GM21737 (cell line): ENCODE measurements around the gene NFASC.

ENCODE experiments used
- ATAC-seq: cut with Tn5 transposase; IDR thresholded peaks from one replicate; pipeline ENCODE4 v1.9.1; 2021; ENCODE audit warnings: mild to moderate bottlenecking, moderate library complexity; ENCODE audit not compliant: unreplicated experiment

Gene NFASC

DNA sequence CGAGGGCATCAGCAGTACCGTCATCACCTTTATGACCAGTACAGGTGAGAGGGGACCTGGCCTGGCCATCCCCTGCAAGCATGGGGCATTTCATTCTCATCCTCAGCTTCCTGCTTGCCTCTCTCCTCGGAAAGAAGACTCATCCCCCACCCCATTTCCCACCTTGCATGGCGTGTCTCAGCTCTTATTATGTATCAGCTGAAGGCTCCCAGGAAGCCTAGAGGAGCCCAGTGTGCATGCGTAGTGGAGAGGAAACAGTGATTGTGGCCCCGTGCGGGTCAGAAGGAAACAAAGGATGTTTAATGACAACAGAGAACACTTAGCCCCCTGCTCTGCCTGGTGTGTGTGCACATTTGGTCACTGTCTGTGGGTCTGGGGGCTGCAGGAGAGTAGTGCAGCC, 132.0 kb downstream of the NFASC start:
- no peak for ATAC-seq

DNA sequence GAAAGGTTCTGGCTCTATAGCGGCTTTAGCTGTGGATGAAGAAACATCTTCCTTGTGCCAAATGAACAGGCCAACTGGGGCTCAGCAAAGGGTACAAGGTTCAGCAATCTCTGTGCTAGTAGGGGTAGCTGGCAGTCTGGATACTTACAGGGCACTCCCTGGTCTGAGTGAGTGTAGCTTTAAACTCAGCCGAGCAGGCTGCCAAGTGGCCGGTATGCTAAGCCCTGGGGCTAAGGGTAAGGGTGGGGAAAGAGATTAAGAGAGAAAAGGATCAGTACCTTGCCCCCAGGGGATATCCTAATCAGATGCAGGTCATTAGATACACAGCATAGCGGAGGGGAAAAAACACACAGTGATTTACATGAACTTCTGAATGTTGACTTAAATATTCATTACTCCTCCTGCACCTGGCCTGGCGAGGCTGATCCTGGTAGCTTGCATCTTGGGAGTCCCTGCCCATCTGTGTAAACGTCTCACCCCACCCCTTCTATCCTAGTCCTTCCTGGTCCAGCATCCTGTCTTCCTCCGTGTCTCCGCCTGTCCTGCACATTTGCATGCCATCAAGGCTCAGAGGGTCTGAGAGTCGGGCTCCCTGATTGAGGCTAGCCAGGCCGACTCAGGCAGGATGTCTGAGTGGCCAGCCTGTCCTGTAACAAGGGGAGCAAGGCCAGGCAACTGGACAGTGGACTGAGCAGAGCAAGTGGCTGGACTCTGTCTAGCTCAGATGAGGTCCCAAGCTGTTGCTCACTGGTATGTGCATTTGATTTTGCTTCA, 132.9 kb downstream of the NFASC start:
- ATAC-seq, result no peak

GRCh38 chr1:205004351-205004750, 133.7 kb downstream of the NFASC start:
- ATAC-seq, result no peak

DNA sequence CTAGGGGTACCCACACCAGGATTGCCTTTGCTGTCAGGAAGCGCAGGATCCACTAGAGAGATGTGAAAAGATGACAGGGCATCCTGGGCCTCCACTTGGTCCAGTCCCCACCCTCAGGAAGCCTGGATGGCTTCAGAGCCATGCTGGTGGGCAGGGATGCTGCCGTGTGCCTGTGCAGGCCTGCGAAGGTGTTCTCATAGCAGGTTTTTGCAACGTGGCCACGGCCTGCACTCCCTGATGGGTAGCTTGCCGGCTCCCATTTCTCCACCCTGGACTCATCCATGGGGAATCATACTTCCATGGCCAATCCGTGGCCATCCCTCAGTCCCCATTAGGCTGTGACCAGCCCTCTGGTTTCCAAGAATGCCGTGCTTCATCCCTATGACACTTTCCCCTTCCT, 138.2 kb downstream of the NFASC start:
- ATAC-seq, result no peak

DNA sequence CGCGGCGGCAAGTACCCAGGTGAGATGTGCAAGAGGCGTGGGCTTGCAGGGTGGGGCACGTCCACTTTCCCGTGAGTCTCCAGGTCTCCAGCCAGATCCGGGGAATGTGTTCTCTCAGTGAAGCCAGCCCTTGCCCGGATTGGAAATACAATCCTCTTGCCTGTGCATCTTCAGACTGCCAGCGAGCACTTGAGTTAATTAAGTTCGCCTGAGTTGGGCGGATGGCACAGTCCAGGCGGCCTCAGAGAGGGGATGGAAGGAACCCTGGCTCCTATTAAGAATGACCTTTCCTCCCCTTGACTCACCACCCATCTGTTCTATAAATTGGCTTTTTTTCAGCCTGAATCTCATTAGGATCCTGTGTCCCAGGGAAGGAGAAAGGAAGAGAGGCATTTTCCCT, 139.0 kb downstream of the NFASC start:
- ATAC-seq, result no peak

GRCh38 chr1:205012391-205013140, 141.9 kb downstream of the NFASC start:
- ATAC-seq, result no peak

- no peak for ATAC-seq
Observed at GRCh38 chr1:205013683-205014367, 143.2 kb downstream of the NFASC start.

DNA sequence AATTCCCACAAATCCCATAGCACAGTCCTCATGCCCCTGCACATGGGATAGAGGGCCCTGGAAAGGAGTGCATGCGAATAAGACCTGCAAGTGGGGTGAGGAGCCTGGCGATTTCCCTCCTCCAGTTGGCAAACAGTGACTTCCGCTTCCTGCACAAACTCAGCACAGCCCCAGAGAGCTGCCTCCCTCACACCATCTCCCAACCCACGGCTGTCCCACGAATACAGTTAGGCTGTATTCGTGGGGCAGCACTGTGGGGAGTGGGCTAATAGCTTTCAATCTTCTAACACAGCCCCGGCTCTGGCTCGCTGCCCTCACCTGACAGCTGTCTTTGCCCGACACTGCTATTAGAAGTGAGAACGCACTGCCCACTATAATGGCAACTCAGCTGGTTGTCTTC, 144.1 kb downstream of the NFASC start:
- ATAC-seq, result no peak

DNA sequence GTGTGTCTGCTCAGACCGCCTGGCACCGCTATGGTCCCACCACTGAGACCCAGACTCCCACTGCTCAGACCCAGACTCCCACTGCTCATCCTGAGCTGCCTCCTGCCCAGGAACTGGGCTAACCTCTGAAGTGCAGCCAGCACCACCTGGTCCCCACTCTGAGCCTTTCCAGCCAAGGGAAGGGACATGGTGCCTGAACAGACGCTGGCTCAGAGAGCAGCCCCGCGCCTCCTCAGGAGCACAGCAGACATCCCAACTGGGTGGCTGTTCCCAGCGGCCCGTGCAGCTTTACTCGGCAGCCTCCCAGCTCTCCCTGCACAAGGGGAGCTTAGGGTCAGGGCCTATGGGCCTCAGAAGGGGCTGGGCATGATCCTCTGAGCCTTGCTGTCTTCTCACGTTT, 144.6 kb downstream of the NFASC start:
- ATAC-seq, result no peak

GRCh38 chr1:205016075-205016474, 145.4 kb downstream of the NFASC start:
- no peak for ATAC-seq

DNA sequence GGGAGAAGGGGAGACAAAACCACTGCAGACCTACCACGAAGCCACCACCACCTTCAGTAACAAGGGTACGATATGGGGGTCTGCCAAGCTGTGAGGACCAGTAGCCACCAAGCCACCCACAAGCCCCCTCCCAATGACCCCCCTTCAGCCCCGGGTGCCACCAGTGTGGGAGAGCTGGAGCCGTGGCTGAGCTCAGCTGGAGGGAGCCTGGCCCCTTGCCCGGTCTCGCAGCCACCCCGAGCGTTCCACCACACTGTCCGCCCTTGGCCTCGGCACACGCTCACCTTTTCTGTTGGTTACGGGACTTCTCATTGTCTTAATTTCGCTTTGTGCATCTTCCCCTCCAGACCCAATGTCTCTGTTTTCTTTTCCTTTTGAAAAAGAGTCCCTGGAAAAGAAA, 145.9 kb downstream of the NFASC start:
- ATAC-seq, result no peak

DNA sequence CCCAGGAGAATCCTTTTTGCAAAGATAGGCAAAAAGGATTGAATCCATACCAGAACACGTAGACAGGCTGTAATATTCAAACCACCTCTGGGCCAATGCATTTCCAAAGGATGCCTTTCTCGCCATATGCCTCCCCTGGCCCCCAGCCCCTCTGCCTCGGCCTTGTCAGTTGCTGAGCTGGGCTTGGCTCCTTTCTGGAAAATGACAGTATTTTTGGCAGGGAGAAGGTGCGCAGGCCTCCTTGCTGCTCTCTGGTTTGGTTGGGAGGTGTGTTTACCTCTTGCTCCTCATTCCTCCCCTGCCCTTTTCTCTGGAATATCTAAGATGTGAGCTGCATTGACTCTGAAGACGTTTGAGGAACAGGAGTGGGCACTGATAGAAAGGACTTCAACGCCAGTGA, 146.3 kb downstream of the NFASC start:
- ATAC-seq, result no peak

- ATAC-seq, result no peak
Observed at GRCh38 chr1:205017766-205018165, 147.1 kb downstream of the NFASC start.

DNA sequence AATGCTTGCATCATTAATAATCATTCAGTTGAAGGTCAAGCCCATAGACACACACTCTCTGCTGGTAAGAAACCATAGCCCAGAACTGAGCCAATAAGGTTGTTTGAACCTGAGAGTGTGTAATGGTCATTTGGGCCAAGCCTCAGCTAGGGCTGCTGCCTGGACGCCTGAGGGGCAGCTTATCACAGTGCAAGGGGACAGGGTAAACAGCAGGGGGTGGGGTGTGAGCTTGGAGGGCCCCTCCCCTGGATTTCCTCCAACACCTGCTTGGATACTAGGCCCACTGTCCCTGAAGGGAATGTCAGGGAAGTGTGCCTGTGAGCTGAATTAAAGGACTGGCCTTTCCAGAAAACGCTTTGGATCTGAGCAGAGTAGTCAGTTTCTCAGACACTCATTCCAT, 147.7 kb downstream of the NFASC start:
- ATAC-seq, result no peak

GRCh38 chr1:205020466-205020865, 149.8 kb downstream of the NFASC start:
- no peak for ATAC-seq

DNA sequence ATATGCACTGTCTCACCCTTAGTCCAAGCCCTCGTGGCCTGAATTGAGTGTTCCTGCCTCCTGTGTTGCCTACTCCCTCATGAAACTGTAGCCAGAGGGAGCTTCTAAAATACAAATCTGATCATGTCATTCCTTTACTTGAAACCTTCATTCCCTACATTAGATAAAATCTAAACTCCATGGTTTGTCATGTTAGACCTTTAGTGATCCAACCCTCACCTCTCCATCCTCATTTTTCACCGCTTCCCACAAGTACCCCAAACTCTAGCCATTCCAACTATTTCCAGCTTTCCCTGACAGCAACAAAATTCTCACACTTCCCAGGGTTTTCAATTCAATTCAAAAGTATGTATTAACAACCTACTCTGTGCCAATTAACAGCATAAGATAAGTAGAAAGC, 154.0 kb downstream of the NFASC start:
- no peak for ATAC-seq

GRCh38 chr1:205025239-205025638, 154.6 kb downstream of the NFASC start:
- no peak for ATAC-seq

DNA sequence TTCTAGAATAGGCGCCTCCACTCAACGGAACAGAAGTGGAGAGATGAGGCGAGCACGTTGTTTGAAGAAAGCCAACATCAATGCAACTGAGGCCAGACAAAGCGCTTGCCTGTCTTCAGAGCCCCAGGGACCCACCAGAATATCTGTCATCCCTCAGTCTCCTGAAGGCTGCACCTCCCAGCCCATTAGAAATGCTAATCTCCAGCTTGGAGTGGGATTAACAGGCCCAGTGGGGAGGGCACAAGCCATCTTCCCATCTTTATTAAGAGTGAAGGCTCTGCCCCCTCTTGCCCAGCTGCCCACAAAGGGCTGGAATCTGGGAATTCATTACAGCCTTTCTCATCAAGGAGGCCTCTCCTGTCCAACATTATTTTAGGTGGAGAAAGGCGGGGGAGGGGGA, 155.5 kb downstream of the NFASC start:
- no peak for ATAC-seq

- no peak for ATAC-seq
Observed at GRCh38 chr1:205028390-205028789, 157.7 kb downstream of the NFASC start.

DNA sequence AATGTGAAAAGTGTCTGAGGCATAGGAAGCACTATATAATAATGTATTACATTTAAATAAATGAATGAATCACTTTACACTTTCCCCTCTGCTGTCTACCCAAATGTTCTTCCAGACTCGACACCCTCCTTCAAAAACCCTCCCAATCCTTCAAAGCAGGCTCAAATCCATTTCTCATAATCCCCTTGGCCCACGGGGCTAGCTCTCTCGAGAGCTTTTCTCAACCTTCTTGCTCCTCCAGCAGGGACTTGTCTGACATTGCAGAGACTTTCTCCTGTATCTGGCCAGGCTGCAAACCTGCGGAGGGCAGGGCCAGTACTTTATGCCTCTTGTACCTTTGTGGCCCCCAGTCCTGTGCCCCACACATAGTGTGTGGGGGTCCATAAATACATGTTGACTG, 158.3 kb downstream of the NFASC start:
- no peak for ATAC-seq

DNA sequence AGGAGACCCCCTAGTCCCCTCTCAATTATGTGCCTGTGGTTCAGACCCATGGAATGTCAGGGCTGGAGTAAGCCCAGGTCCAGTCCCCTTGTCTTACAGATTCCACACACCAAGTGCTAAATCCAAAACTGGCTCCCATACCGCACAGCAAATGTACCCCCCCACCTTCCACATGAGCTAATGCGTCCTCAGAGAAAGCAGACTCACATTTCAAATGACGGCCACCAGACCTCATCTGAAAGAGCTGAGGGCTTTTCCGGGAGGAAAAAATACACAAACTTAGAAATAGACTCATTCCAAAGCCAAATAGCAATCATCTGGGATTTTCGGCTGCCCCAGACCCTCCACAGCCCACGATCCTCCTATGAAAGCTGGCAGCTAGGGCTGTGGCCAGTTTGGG, 159.6 kb downstream of the NFASC start:
- no peak for ATAC-seq

DNA sequence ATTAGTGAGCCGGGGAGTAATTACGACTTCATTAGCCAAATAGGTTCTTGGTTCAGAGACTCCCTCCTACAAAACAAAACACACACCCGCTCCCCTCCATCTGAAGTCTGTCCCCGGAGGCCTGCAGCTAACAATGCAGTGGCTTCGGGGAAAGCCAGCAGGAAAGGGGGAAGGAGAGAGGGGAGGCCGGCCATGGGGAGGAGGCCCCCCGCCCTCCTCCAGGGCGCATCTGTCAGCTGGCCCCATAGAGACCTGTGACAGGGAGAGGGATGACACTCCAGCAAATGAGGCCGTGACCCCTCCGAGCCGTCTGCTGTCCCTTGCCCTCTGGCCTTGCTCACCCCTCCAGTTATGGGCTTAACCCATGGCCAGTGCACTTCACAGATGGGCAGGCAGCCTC, 160.2 kb downstream of the NFASC start:
- no peak for ATAC-seq
